HG03159 (cell line): ENCODE data around the gene MPEG1.

ENCODE experiments used
- ATAC-seq: cut with Tn5 transposase; IDR thresholded peaks from one replicate; pipeline ENCODE4 v1.9.1; 2021; ENCODE audit warnings: mild to moderate bottlenecking, moderate library complexity; ENCODE audit not compliant: unreplicated experiment

The MPEG1 gene, protein sequence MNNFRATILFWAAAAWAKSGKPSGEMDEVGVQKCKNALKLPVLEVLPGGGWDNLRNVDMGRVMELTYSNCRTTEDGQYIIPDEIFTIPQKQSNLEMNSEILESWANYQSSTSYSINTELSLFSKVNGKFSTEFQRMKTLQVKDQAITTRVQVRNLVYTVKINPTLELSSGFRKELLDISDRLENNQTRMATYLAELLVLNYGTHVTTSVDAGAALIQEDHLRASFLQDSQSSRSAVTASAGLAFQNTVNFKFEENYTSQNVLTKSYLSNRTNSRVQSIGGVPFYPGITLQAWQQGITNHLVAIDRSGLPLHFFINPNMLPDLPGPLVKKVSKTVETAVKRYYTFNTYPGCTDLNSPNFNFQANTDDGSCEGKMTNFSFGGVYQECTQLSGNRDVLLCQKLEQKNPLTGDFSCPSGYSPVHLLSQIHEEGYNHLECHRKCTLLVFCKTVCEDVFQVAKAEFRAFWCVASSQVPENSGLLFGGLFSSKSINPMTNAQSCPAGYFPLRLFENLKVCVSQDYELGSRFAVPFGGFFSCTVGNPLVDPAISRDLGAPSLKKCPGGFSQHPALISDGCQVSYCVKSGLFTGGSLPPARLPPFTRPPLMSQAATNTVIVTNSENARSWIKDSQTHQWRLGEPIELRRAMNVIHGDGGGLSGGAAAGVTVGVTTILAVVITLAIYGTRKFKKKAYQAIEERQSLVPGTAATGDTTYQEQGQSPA

DNA sequence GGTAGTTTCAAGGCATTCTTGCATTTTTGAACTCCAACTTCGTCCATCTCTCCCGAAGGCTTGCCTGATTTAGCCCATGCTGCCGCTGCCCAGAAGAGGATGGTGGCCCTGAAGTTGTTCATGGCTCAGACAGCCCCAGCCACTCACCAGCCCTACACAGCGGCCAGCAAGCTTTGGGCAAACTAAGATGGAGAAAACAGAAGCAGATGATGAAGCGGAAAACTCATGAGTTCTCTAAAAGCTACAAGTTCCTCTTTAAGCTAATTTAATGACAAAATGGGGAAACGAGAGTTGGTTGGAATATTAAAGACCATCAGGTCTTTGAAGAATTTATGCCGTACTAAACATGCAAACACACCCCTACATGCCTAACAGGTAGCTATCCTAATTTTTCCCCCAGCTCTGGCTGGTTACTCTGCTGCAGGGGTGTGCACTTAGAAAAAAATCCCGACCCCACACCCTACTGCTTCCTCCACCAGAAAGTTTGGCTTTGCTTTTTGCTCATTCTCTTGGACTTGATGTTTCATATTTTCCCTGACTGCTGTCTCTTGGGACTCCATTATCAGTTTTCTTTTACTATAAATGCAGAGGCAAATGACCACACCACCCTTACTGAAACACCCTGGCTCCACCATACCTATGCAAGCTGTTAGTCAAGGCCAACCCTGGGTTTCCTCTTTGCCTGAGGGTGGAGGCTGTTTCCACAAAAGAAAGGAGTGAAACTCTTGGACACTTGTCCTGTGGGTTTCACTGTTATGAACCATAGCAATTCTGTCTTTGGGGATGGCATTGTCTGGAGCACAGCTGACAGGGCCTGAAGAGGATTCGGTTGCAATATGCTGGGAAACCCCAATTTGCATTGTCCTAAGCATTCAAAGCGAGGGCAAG, at the start of gene MPEG1:
MPEG1 (minus strand) TSS at position 184 of the 888 bp plus-strand sequence; CDS start at position 122, 62 bp downstream.
- no peak for ATAC-seq

DNA sequence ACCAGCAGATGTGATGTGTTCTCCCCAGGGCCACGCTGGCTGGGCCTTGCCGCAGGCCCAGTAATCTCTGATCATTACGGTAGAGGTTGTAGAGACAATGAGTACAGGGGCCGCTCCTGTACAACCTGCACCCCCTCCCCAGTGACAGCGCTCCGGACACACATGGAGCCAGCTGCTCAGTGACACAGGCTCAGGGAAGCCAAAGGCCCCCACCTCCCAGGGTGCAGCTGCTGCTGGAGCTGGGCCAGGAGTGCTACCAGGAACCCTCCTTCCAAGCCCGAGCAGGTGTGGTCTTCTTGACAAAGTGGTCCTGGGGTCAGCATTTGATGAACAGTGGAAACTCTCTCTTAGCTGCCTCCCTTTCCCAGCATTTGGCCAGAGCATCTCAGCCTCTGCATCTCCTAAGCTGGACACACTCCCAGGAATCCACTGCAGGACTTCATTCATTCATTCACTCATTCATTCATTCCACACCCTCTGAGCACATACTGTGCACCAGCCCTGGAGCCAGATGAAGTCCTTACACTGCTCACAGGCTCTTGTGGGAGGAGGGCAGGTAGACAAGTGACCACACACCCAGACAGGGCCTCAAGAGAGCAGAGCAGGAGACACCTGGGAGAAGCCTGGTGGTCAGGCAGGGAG, 49.6 kb upstream of the MPEG1 start:
- no peak for ATAC-seq

DNA sequence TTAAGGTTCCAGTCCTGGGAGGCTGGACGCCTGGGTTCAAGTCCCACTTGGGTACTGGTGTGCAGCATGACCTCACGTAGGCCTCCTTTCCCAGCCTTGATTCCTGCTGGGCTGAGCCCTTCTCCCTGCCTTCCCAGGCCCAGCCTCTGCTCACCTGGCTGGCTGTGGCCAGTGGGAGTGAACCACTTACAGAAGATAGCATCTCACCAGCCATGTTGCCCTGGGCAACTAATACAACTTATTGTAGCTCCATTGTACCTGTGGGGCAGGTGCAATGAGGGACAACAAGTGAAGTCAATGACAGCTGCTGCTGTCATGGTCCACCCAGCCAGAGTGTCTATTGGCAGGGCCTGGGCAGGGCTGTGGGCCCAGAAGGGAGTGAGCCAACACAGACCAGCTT, 48.4 kb upstream of the MPEG1 start:
- ATAC-seq = no peak

DNA sequence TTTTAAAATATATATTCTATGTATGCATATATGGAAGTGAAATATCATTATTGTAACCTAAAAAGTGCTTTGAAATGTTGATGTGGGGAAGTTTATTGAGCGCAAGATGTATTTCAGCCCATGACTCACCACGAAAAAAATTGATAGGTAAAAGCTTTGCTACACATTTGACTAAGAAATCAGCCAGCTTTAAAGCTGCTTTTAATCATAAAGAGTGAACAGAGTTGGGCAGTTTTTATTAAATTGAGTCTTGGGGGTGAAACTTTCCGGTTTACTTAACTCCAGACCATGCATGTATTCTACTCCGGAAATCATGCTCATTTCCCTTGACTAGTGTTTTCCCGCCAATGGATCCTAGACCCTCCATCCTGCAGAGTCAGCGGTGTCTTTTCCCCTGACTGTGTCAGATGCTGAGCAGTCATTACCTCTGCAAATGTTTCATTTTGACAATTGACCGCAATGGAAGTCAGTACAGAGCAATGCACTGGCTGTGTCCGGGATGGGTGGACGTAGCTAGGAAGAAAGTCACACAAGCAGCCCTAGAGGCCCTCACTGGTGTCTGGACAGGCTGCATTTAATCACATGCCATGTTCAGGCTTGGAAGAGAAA, 47.2 kb upstream of the MPEG1 start:
- ATAC-seq = no peak

GRCh38 chr11:59259047-59259446, 46.3 kb upstream of the MPEG1 start:
- peak; percentile 39 for ATAC-seq

- no peak for ATAC-seq
These were observed 42.6 kb upstream of the MPEG1 start for GRCh38 chr11:59255281-59255680.

GRCh38 chr11:59254286-59254685, 41.6 kb upstream of the MPEG1 start:
- ATAC-seq = no peak

DNA sequence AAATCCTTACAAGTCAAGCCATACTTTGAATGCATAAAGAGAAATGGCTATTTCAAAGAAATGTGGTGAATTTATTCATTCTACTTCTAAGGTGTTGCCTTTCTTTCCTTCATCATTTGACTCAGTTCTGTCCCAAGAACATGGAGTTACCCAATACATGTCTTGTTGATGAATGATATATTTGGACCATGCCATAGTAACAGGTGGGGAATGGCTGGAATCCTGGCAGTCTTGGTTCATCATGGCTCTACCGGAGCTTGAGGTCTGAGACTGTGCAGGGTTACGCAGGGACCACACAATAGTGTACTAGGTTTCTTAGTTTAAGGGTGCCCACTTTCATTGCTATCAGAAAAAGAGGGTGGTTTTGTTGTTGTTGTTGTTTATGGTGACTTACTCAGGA, 40.3 kb upstream of the MPEG1 start:
- ATAC-seq = no peak

DNA sequence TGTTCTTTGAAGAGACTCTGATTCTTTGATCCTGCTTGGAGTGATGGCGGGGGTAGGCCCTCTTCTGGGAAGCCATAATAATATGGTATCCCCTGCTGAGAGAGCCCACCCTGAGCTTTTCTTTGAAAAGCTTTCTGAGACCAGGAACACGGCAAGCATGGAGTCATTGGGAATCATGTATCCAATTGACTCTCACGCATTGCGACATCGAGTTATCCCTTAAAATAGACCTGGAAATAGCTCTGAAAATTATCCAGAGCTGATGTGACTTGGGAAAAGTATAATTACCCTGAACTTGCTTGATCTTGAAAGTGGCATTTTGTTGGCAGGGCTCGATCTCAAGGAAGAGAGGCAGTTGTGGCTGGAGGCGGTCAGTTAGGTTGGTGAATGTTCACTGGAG, 36.8 kb upstream of the MPEG1 start:
- no peak for ATAC-seq

DNA sequence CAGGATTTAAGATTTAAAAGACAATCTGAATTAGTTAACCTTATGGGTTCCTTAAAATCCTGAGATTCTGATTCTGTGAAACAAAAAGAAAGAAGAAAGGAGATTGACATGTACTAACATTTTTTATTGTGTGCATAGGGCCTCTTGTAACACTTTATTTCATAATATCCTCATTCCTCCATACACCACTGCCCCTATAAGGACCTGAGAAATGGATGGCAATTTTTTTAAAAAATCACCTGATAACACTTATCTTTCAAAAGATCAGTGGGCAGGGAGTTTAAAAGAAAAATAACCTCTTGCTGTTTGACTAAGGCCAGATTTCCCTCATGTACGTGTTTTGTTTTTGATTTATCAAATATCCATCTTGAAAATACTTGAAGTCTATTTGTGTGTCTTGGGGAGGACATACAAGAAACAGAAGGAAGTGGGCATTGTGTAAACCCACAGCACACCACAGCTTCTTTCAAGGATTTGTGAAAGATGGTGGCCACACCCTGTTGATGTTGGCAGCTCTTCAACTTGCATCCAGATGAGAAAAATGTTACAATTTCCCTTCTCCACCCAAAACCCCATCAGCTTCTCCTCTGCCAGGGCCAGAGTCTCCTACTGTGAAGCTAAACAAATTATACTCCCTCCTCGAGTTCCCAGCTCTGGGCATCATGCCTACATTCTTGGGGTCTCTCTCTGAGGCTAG, 35.0 kb upstream of the MPEG1 start:
- ATAC-seq = no peak

DNA sequence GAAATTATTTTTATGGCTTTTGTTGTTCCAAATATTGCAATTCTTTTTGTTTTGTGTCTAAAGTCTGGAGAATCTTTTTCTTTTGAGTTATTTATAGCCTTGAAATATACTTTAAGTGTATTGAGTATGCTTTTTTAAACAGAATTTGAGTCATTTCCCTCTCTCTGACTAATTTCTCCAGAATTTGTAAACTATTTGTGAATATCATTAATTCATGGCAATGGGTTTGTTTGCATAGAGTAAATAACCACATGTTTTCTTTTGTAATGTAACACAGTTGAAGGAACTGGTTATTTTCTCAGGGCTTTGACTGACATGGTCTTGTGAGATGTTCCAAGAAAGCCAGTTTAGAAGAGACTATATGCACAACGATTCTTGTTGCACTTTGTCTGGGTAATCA, 30.9 kb upstream of the MPEG1 start:
- no peak for ATAC-seq

DNA sequence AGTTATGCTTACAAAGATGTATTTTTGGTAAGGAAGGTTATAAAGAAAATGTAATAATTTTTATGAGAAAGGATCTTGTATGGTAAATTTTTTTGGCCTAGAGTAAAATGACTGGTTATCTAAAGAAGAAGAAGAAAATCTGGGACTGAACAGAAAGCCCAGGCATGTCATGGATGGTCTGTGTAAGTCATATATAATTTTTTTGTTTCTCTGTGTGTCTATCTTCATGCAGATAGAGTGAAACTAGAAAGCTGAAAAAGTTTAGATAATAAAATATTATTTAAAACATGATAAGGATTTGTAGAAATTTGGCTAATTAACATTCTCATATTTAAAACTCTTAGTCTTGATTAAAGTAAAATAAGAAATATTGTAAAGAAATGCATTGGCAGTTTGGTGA, 27.6 kb upstream of the MPEG1 start:
- ATAC-seq = no peak

DNA sequence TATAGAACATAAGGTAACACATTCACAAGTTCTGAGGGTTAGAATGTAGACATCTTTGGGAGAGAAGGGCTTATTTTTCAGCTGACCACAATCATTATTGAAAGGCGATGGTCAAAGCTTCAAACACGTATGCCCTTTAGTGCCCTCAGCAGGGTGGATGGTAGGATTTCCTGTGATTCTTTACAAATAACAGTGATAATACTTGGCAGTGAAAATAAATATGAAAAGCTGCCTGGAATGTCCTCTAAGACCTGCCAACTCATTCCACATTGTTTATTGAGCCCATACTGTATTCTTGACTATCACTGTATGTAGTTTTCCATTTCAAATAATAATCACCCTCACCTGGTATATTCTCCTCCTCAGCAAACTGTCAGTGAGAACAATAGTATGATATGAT, 13.7 kb upstream of the MPEG1 start:
- ATAC-seq = no peak

DNA sequence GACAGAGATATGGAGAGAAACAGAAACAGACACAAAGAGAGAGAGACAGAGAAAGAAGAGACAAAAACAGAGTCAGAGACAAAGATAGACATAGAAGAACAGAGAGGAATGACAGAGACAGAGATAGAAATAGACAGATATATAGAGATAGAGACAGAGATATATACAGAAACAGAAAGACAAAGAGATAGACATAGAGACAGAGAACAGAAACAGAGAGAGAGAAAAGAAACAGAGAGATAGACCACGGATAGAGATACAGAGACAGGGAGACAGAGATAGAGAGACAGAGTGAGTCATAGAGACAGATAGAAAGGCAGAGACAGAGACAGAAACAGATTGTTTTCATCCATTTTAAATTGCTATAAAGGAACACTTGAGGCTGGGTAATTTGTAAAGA, 12.3 kb upstream of the MPEG1 start:
- ATAC-seq = peak; percentile 35

DNA sequence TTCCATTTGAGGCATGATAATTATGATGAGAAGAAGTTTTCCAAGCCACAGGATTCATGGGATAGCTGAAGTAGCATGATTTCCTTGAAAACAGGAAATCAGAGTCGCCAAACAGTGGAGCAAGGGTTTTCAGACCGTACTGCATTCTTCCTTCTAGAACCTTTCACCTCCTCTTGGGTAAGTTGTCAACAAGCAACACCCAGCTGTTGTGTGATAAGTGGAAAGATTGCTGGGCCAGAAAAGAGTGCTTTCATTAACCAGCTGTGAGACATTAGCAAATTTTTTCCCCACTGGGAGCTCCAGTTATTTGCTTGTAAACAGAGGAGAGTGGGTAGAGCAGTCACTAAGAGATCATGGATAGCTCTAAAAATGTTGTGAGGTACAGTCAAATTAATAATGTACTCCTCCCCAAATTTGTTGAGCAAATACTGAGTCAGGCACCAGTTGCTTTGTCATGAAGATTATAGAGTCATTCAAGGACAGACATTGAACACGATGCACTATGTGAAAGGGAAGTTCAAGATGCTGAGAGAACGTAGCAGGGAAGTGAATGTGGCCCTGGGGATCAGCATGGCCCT, 11.7 kb upstream of the MPEG1 start:
- peak; percentile 47 for ATAC-seq

GRCh38 chr11:59223611-59224010, 10.9 kb upstream of the MPEG1 start:
- no peak for ATAC-seq

DNA sequence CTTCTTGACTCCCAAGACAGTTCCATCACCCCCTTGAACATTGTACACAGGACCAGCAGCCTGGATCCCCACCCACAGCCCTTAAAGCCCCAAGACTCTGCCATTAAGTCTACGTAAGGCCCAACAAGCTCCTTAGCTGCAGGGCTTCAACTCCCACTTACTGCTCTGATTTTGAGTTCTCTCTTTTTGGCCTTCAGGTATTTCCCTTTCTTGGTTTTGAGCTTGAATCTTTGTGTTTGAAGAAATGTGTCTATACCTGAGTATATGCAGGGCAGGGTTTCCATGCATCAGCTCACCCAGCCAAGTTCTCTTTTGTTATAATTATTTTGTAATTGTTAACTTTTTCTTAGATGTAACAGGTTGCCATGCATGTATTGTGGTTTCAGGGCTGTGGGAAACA, 10.4 kb upstream of the MPEG1 start:
- ATAC-seq = no peak

GRCh38 chr11:59222464-59223060, 9.8 kb upstream of the MPEG1 start:
- no peak for ATAC-seq

GRCh38 chr11:59221441-59221840, 8.7 kb upstream of the MPEG1 start:
- no peak for ATAC-seq
